CD4-positive, alpha-beta T cell treated with Interleukin-15 for 1 hour (primary cell): ENCODE results near the gene POSTN.

Experiments
- DNase-seq: peaks from one replicate; pipeline ENCODE4 v3.0.0-alpha.2; 2020

POSTN gene, protein sequence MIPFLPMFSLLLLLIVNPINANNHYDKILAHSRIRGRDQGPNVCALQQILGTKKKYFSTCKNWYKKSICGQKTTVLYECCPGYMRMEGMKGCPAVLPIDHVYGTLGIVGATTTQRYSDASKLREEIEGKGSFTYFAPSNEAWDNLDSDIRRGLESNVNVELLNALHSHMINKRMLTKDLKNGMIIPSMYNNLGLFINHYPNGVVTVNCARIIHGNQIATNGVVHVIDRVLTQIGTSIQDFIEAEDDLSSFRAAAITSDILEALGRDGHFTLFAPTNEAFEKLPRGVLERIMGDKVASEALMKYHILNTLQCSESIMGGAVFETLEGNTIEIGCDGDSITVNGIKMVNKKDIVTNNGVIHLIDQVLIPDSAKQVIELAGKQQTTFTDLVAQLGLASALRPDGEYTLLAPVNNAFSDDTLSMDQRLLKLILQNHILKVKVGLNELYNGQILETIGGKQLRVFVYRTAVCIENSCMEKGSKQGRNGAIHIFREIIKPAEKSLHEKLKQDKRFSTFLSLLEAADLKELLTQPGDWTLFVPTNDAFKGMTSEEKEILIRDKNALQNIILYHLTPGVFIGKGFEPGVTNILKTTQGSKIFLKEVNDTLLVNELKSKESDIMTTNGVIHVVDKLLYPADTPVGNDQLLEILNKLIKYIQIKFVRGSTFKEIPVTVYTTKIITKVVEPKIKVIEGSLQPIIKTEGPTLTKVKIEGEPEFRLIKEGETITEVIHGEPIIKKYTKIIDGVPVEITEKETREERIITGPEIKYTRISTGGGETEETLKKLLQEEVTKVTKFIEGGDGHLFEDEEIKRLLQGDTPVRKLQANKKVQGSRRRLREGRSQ

DNA sequence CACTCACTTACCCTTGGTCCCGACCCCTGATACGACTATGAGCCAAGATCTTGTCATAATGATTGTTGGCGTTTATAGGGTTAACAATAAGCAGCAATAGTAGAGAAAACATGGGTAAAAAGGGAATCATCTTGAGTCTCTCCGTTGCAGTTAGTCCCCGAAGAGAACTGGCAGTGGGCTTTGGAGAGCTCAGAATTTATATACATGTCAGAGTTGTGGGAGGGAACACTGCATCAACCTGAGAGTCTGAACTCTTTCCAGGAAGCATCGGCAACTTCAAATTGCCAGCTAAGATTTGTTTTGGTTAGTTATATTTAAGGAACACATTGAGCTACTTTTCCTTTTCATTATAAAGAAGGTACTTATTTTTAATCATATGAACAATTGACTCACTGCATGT is at the start of gene POSTN:
Gene POSTN (minus strand): TSS at position 172 of the 400 bp plus-strand sequence. CDS start 42 bp downstream, at position 130.
- no peak for DNase-seq

DNA sequence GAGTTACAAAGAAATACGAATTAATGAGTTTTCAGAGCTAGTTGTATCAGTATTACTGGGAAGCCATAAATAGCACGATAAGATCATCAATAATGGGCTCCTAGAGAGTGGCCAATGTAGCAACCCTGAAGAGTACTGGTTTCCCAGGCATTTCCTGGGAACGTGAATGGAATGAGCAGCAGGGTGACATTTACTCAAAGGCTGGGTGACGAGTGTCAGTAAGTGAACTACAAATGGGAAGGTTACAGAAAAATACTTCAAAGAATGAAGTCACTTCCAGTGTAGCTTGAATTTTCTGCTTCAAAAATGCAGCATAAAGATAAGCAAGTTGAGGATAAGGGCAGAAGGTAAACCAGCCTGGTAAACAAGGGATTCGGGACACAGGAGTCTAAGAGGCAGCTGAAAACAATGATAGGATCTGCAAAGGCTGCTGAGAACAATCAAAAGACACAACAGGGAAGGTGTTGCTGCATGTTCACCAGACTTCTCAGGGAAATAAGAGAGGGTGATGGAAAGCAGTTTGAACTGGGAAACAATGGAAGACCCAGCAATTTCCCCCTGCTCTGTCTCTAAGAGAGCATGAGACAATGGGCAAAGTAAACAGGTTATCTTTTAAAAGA is 48.6 kb upstream of the POSTN start:
- DNase-seq, result no peak

DNA sequence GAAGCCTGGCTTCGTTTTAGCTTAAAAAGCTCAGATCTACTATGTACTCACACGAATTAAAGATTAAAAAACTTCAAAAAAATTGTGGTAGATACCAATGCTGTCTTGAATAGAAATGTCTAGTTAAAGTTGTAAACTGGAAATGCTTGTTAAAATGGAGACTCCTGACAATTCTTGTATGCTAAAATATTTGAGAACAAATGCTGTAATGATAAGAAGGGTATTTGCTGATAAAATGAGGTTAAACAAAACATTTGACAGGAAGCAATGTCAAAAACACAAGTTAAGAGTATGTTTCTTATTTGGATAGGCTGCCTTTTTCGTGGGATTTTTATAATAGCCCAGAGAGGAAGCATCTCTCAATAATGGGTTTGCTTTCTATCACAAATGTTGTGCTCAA is 48.0 kb upstream of the POSTN start:
- DNase-seq, result no peak

DNA sequence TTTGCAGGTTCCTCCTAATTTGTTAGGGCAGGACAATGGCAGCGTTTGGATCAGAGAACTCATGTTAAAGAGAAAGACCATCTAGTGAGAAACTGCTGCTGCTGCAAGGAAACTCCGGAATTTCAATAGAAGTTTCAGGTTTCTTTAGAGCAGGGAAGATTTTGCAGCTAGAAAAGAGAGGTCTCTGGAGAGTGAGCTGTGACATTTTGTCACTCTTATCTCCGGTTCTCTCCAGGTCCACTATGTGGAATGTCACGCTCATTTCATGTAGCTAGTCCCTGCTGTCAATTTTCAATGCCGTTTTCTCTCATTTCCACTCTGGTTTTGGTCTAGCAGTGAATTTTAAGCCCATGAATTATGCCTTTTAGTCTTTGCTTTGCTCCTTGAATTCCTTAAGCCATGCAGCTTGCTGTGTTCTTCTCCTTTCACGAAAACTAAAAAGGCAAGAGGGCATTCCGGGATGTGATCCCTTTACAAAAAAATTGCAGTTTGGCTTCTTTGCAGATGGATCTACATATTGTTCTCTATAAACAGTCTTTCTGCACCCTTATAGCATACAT is 46.7 kb upstream of the POSTN start:
- DNase-seq, result no peak

DNA sequence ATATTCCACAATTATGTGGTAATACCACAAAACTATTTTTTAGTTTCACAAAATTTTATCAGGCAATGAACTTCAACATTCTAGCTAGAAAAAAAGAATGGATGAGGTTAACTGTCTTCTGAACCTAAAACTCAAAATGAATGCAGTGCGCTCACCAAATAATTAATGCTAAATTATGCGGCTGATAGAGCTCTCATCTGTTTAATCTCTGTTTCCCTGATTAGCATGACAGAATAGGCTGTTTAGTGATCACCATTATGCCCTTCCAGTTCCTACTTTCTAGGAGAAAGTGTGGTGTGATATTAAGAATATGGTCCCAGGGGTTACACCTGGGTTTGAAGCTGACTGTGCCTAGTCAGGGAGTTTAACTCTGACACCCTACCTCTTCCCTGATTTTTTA is 42.8 kb upstream of the POSTN start:
- DNase-seq, result no peak

DNA sequence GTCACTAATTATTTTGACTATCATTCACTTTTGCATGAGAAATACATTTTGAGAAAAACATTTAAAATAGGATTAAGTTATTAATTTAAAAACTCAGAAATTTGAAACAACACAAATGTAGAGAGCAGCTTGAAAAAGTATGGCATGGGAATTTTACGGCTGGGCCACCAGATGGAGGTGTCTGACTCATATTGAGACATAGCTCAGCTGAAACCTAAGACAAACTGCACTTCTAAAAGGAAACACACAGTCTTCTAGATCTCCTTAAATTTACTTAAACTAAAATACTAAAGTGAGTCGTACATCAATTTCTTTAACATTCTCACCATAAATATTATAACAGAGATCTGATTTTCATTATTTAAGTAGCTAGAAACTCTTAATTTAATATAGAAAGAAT is 41.9 kb upstream of the POSTN start:
- DNase-seq, result no peak

DNA sequence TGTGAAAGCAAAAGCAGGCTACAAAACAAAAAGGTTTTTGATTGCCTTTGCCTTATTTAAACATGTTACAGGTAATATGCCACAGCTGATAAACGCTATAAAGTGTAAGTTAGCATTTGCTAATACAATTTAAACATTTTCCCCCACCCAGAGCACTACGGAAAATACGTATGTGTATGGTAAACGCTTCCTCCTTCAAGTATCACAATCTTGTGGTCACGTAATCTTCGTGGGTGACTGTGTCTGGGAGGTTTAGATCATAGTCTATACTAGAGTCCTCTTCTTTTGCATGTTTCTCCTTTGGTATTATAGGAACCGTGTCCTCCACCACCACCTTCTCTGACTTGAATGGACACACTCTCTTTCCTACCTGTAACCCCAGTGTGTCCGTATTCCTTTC is 38.1 kb upstream of the POSTN start:
- no peak for DNase-seq

DNA sequence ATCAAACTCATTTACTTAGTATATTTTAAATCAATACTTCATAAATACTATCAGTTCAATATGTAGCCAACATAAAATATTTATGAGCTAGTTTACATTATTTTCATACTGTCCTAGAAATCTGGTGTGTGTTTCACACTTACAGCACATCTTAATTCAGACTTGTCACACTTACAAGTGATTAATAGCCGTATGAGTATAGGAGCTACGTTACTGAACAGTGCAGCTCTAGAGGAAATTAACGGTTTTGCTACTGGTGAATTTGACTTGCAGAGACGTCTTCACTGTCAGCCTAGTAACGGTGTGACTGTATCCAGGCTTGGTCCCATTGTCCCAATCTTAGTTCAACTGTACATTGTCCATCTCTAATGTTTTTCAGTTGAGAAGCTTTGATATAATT is 33.7 kb upstream of the POSTN start:
- DNase-seq, result no peak

DNA sequence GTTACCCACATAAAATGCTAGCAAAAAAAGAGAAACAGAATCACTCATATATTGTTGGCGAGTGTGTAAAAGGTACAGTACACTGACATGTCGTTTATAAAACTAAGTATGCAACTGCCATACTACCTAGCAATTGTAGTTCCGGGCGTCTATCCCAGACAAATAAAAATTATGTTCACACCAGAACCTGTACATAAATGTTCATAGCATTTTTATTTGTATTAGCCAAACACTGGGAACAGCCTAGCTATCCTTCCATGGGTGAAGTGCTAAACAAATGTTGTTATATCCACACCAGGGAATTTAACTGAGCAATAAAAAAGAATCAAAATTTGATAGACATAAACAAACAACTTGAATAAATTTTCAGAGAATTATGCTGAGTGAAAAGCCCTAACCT is 28.9 kb upstream of the POSTN start:
- no peak for DNase-seq

DNA sequence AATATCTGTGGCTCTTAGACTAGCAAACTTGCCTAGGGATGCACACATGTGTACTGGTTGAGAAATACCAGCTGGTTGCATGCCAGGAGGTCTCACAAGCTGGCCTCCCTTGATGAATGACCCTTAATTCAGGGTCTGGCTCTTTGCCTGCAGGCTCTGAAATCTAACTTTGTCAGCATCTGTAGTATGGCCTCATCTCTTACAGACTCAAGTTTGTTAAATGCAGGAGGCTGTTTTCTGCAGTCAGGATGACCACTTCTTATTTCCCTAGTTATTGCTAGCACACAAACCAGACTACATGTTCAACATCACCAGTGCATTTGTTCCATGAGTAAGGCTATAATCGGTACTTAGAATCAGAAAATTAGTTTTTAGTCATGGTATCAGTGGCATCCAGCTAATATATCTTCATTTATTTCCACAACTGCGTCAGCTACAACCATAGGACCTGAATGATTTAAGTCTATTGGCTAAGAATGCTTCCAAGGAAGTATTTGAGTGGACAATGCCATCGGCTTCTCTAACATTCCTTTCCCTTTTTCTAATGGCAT is 23.3 kb upstream of the POSTN start:
- DNase-seq, result no peak

DNA sequence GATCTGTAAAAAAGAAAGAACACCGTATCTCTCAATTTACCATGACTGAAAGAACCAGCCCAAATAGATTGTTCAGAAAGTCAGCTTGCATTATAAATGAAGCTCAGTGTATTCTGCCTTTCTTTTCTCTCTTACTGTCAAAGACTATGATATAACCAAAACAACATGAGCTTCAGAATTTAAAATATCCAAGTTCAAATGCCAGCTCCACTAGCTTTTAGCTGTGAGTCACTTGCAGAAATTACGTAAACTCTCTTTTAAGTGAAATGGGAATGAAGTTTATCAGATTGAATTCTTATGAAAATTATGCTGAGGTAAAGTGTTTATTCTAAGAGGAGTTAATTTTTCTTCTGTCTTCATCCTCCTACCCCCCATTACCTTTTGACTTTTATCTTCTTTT is 20.0 kb upstream of the POSTN start:
- no peak for DNase-seq

DNA sequence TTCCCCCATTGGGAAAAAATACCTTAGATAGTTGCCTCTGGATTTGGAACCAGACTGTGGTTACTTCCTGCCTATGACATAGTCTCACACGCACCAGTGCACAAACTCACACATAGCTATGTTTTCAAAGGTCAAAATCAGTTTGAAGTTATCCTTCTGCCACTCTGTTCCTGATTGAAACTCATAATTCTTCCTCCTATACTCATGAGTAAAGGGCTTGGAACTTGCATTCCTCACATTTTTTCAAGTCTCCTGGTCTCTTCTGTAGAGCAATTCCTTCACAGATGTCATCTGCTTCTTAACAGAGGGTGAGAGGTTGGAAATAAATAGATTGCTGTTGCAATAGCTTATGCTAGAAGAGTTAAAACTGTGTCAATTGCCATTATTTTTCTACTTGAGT is 18.6 kb upstream of the POSTN start:
- DNase-seq, result no peak

DNA sequence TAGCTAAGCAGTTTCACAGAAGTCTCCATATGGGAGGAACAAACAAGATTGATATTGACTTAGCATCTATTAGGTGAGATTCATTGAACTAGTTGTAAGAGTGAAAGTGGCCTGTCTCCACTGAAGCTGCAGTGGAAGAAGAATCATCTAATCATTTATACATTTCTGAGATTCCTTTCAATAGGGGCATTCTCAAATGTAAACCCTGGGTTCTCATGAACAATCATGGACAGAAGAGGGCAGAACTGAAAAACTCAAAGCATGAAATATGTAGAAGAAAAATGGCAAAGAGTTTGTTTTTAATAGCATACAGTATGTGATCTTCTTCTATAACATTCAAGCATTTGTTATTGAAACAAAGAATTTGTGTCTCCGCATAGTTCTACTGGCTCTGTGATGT is 17.6 kb upstream of the POSTN start:
- no peak for DNase-seq

DNA sequence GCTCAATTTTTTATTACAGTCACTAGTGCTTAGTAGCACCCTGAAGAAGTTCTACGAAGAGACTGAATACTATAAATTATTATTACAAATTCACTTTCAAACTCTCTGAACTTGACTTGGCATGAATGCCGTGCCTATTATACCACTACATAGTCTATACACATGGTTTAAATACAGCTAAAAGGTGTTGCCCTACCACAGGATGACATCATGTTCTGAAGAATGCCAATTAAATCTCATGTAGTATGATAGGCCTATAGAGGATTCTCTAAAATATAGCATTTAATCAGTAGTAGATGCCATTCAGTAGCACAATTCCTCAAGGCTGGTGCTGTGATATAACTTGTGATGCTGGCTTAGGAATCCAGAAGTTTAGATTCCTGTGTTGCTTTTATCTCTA is 16.7 kb upstream of the POSTN start:
- no peak for DNase-seq

DNA sequence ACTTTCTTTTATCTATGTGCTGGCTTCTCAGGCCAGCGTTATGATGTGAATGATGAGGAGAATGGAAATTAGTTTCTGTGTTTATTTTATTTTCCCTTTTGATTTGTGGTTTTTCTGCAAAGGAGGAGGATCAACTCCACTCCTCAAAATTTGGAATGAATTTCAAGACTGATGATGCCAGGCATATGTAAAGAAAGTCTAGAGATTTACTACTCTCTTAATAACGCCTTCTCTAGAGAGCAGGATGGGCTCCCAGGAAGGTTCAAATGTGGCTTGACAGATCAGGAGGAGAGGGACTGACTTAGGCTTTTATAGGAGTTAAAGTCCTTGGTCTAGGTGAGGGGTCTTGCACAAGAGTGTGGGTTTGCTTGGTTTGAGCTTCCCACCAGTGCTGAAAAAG is 15.1 kb upstream of the POSTN start:
- DNase-seq, result no peak

DNA sequence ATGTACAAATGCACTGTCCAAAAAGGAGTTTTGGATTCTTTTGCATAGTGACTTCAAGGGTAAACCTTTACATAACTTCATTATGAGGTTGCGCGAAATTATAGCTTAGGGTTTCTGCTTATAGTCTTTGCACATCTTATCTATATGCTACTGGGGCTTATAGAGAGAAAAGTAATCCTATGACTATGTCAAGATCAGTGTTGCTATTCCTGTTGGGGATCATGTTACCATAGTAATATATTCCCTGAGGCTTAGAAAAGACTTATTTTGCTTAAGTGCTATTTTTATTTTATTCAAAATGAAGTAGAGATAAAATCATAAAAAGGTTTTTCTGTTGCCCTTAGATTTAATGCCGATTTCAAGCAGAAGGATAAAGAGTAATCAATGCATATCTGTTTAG is 14.7 kb upstream of the POSTN start:
- DNase-seq, result no peak

DNA sequence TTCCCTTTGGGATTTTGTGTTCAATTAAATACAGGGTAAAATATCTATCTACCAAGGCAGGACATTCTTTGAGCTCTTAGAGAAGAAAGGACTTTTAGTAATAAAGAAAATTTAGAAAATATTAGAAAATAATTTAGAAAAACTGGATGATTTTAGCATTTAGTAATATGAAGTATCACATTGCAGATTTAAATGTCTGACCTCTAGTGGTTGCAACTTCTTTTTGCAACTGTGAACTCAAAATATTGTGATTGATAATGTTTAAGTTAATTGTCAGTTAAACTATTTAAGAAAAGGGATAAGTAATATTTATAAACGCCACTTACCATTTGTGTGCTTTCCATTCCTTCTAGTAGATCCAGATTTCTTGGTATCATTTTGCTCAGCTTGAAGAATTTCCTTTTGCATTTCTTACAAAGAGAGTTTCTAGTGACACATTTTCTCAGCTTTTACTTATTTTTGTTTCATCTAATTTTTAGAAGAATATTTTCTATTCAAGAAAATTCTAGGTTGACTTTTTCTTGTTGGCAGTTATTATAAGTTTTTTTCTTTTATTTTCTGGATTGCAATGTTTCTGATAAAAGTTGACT is 10.3 kb upstream of the POSTN start:
- DNase-seq, result no peak

DNA sequence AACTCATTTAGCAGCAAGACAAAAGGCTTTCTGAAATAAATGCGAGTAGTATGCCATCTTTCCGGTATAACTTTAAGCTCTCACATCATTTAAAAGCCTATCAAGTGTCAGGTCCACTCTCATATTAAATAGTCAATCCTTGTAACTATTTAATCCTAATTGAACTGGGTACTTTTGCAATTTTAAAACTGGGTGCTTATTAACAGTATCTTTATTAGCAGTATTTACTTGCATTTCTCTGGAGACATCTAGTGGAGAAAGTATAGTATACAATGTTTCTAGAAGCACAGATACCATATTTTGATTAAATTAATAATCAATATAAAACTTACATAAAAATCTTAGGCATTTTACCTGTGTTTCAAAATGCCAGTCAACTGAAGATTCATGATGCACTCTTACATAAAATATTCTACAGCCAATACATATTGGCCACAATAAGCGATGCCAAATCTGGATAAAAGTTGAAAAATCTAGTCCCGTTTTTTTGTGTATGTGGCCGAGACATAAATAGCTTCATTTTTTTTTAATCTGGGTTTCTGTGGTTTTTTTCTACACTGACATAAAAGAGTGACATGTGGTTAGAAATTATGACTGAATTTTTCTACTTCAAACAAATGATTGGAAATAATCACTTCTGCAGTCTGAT is 4.3 kb upstream of the POSTN start:
- no peak for DNase-seq

DNA sequence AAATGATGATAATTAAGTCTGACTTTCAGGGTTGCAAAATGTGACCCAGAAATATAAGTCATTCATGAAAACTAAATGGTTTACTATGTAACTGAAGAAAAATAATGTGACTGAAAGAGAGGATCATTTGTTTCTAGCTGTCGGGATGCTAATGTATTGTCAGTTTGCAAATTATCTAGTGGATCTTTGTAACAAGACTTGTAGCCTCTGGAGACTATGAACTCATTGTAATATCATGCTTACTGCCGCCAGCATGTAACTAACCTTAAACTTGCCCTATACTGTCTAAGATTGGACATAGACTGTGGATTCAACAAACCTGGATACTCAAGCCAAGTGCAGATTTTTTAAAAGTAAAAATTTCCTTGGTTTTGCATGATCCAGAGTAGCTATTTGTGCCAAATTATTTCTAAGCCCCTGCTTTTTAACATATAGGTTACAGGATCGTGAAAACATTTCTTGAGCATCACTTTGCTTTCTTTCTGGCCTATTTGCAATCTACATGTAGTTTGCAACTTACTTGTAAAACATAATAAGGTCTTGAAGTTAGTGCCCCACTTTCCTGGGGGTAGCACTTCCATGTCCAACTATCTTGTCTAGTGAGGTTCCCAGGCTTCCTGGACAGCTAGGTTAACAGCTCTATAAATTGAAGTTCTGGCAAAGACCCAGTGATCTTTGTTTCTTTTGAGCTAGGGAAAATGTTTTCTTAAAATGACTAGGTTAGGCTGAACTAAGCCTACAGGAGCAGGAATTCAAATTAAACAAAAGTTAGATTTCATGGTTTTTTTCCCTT is 3.3 kb upstream of the POSTN start:
- DNase-seq, result no peak

DNA sequence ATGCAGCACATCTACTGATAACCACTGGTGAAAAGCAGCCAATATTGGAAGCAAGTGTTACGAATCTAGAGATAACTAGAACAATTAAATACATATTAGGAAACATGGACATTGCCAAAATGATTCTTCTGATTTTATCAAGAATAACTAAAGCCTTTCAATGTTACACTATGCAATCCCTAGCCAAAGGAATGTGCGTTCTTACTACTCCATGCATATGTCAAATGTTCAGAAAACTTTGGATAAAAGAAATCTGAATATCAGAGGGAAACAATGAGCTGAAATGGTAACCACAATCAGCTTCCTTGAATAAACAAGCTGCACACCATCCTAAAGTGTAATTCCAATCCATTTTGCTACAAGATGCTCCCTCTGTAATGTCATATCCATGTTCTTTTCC is 951 bp upstream of the POSTN start:
- no peak for DNase-seq

DNA sequence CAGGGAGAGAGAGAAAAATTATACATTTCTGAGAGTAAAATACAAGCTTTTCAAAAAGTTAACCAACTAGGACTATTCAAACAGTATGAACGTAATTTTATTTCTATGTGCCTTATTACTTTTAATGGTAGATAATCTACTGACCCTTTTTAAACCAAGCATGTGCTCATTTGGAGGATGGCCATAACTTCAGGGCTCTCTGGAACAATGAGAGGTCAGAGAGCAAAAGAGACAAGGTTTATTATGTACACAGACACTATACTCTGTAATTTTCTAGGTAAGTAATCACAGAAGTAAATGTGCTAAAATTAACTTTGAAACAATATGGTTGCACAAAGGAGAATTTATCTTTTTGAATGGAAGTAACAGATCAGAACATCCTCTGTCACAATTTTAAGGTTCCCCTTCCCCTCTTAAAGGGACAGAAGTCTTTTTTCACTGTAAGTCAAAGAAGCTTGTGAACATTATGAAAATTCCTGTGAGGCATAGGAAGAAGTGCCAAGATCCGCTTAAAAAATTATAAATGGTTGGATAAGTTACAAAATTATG is 1.0 kb downstream of the POSTN start:
- DNase-seq, result no peak
